ENCODE measurements around the gene RFLNA.

Gene RFLNA

DNA sequence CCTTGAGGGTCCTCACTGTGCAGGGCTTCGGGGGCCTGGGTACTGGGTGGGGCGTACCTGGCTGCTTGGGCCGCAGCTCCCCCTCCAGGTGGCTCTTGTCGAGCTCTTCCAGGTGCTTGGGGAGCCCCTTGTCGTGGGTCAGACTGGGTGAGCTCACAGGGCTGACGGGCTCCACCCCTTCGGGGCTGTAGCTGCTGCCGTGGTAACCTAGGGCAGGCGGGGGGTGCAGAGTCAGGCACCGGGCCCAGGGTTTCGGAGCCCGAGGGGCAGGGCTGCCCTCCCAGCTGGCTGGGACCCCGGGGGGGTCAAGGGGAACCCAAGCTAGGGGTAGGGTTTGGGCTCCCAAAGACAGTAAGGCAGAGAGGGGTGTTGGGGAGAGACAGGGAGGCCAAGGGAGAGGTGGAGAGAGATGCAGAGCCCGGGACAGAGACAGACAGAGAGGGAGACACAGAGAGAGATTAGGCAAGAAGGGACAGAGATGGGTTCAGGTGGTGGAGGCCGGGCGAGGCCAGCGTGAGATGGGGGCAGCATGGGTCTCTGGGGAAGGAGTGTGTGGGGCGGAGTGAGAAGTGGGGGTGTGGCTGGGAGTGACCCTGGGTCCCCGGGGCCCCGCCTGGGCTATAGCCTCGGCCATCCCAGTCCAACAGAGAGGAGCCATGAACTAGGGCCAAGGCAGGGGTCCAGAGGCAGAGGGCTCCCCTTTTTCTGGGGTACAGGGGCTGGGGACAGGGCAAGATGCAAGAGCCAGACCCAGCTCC, 40.7 kb downstream of the RFLNA start:
- no peak overlapping the region for H3K4me3 ChIP-seq (replicated peaks; ENCODE audit: low read depth, low read length)
- TF ChIP-seq, protein P1, sequence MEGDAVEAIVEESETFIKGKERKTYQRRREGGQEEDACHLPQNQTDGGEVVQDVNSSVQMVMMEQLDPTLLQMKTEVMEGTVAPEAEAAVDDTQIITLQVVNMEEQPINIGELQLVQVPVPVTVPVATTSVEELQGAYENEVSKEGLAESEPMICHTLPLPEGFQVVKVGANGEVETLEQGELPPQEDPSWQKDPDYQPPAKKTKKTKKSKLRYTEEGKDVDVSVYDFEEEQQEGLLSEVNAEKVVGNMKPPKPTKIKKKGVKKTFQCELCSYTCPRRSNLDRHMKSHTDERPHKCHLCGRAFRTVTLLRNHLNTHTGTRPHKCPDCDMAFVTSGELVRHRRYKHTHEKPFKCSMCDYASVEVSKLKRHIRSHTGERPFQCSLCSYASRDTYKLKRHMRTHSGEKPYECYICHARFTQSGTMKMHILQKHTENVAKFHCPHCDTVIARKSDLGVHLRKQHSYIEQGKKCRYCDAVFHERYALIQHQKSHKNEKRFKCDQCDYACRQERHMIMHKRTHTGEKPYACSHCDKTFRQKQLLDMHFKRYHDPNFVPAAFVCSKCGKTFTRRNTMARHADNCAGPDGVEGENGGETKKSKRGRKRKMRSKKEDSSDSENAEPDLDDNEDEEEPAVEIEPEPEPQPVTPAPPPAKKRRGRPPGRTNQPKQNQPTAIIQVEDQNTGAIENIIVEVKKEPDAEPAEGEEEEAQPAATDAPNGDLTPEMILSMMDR (IDR thresholded peaks at IDR 0.05; ENCODE audit: low read length, missing control alignments) = no peak
- DNase-seq (ENCODE audit: low read depth) = no peak

DNA sequence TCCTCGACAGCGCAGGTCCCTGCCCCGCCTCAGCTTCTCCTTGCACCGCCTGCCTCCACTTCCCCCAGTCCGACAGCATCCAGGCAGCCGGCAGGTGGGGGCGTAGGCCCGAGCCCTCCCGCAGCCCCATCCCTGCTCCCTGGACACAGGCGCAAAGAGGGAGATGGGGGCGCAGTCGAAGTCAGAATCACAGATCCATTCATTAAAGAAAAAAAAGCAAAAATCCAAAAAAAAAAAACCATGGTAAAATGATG, 41.2 kb downstream of the RFLNA start:
- H3K4me3 ChIP-seq (replicated peaks; ENCODE audit: low read depth, low read length) = no peak overlapping the region
- TF ChIP-seq, protein P1 (IDR thresholded peaks at IDR 0.05; ENCODE audit: low read length, missing control alignments) = no peak
- no peak for DNase-seq (ENCODE audit: low read depth)

- no peak for DNase-seq (ENCODE audit: low read depth)
- H3K4me3 ChIP-seq (replicated peaks; ENCODE audit: low read depth, low read length) = no peak overlapping the region
- TF ChIP-seq, protein P1 (IDR thresholded peaks at IDR 0.05; ENCODE audit: low read length, missing control alignments) = no peak
Observed at GRCh38 chr12:124336742-124337520, 42.0 kb downstream of the RFLNA start.

DNA sequence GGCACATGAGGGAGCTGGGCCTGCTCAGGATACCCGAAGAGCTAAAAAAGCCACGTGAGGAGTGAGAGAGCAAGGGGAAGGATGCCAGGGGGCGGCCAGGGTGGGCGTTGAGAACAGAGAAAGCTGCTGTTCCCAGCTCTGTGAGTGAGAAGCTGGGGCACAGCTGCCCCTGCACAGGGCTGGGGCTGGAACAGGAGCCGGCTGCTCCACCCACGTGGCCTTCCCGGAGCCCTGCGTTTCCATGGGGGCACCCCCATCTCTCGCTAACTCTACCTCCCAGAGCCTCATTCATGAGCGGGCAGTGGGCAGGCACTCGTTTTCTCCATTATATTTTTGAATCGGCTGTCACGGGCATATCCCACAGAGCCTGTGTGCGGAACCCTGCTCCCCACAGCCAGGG, 42.7 kb downstream of the RFLNA start:
- TF ChIP-seq, protein P1 (IDR thresholded peaks at IDR 0.05; ENCODE audit: low read length, missing control alignments) = no peak
- DNase-seq (ENCODE audit: low read depth) = no peak
- H3K4me3 ChIP-seq (replicated peaks; ENCODE audit: low read depth, low read length) = no peak overlapping the region

- H3K4me3 ChIP-seq (replicated peaks; ENCODE audit: low read depth, low read length) = no peak overlapping the region
- TF ChIP-seq, protein P1 (IDR thresholded peaks at IDR 0.05; ENCODE audit: low read length, missing control alignments) = no peak
- no peak for DNase-seq (ENCODE audit: low read depth)
Observed at GRCh38 chr12:124338448-124338847, 43.6 kb downstream of the RFLNA start.

- TF ChIP-seq, protein P1 (IDR thresholded peaks at IDR 0.05; ENCODE audit: low read length, missing control alignments) = no peak
- no peak overlapping the region for H3K4me3 ChIP-seq (replicated peaks; ENCODE audit: low read depth, low read length)
- no peak for DNase-seq (ENCODE audit: low read depth)
Observed at GRCh38 chr12:124338876-124339603, 44.1 kb downstream of the RFLNA start.
